ENCODE data around the gene UTP20. TPM values are rescaled to one million over a fixed set of nuclear protein-coding genes. Genes with fewer than 3 reads are reported as not detected.

UTP20 gene
- total RNA-seq, 1 experiment from 2014 or later, result 23.7 TPM

GRCh38 chr12:101298426-101298825, 18.5 kb downstream of the UTP20 start:
- H3K4me1 Mint-ChIP-seq (ENCODE audit: low read depth, unreplicated experiment), result peaks cover 8% of the 10 kb centered on the region
- BruUV-seq (replicated peaks), result no TSS peak
- no peaks in the 10 kb centered on the region for H3K27me3 Mint-ChIP-seq (ENCODE audit: insufficient read depth, unreplicated experiment)
- Histone ChIP-seq H3K27me3 (replicated peaks; ENCODE audit: control insufficient read depth, insufficient read depth, low read length) (no peaks in the 10 kb centered on the region), H3K4me1 (no peaks in the 10 kb centered on the region), H3K9me3 (no peaks in the 10 kb centered on the region), H3K4me3 (ENCODE audit: low read depth, low read length) (no peak overlapping the region), H3K36me3 (ENCODE audit: control insufficient read depth, insufficient read depth, low read length) (no peaks in the 10 kb centered on the region; the same call in 1 of the 2 replicates)
- ChIA-PET CTCF (no interaction called here), POLR2A (no interaction called here)
- no peak overlapping the region for H3K27ac Mint-ChIP-seq (ENCODE audit: unreplicated experiment)
- no peak overlapping the region for H3K4me3 Mint-ChIP-seq (ENCODE audit: unreplicated experiment)
- intact Hi-C loops (cut with micrococcal nuclease; ENCODE audit: unreplicated experiment), result no loop called here
- no peak for TF ChIP-seq CTCF (IDR thresholded peaks at IDR 0.05; ENCODE audit: insufficient read depth in 1 of 2, low read depth in 1 of 2, low read length in 1 of 2, severe bottlenecking in 1 of 2, unreplicated experiment in 1 of 2)
- peaks cover 35% of the 10 kb centered on the region for H3K36me3 Mint-ChIP-seq (ENCODE audit: insufficient read depth, unreplicated experiment)
- no peak for DNase-seq
- H3K9me3 Mint-ChIP-seq (ENCODE audit: unreplicated experiment), result no peaks in the 10 kb centered on the region

- H3K9me3 Mint-ChIP-seq (ENCODE audit: unreplicated experiment), result no peaks in the 10 kb centered on the region
Measured at GRCh38 chr12:101299346-101299745, 19.4 kb downstream of the UTP20 start.

DNA sequence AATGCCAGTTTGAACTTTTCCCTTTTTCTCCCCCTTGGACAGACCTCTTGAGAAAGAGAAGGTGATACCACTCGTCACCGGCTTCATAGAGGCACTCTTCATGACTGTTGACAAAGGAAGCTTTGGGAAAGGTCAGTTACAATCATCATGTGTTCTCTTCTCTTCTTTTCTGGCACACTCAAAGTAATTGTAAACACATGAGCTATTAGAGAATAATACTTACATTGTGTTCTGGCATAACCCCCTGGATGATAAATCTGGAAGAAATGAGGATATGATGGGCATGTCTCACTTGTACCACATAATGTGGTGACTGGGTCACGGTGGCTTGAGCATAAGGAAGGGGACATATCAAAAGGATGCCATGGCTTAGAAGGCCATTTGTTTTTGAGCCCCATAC, 20.0 kb downstream of the UTP20 start:
- ChIA-PET CTCF (no interaction called here), POLR2A (interaction anchor here (0.5 kb wide), 1 partner anchor 20 kb away, joined by 5 read pairs; no protein-coding TSS in a partner anchor)
- H3K36me3 ChIP-seq (ENCODE audit: control insufficient read depth, insufficient read depth, low read length), result no peaks in the 10 kb centered on the region; the same call in 1 of the 2 replicates
- no peak overlapping the region for H3K4me3 ChIP-seq (ENCODE audit: low read depth, low read length)
- intact Hi-C loops (cut with micrococcal nuclease; ENCODE audit: unreplicated experiment), result no loop called here
- TF ChIP-seq CTCF (IDR thresholded peaks at IDR 0.05; ENCODE audit: insufficient read depth in 1 of 2, low read depth in 1 of 2, low read length in 1 of 2, severe bottlenecking in 1 of 2, unreplicated experiment in 1 of 2), result no peak
- H3K9me3 ChIP-seq, result no peaks in the 10 kb centered on the region
- Mint-ChIP-seq H3K4me3 (ENCODE audit: unreplicated experiment) (no peak overlapping the region), H3K9me3 (ENCODE audit: unreplicated experiment) (no peaks in the 10 kb centered on the region), H3K4me1 (ENCODE audit: low read depth, unreplicated experiment) (peaks cover 8% of the 10 kb centered on the region), H3K27ac (ENCODE audit: unreplicated experiment) (no peak overlapping the region), H3K27me3 (ENCODE audit: insufficient read depth, unreplicated experiment) (no peaks in the 10 kb centered on the region), H3K36me3 (ENCODE audit: insufficient read depth, unreplicated experiment) (peaks cover 27% of the 10 kb centered on the region)
- H3K4me1 ChIP-seq, result no peaks in the 10 kb centered on the region
- H3K27me3 ChIP-seq (replicated peaks; ENCODE audit: control insufficient read depth, insufficient read depth, low read length), result no peaks in the 10 kb centered on the region
- BruUV-seq (replicated peaks), result no TSS peak
- DNase-seq, result no peak

More at GRCh38 chr12:101299346-101299745, 19.4 kb downstream of the UTP20 start:
- H3K4me1 ChIP-seq, result no peaks in the 10 kb centered on the region
- DNase-seq, result no peak
- H3K4me3 ChIP-seq (ENCODE audit: low read depth, low read length), result no peak overlapping the region
- Mint-ChIP-seq H3K27me3 (ENCODE audit: insufficient read depth, unreplicated experiment) (no peaks in the 10 kb centered on the region), H3K4me1 (ENCODE audit: low read depth, unreplicated experiment) (peaks cover 8% of the 10 kb centered on the region), H3K4me3 (ENCODE audit: unreplicated experiment) (no peak overlapping the region), H3K36me3 (ENCODE audit: insufficient read depth, unreplicated experiment) (peaks cover 27% of the 10 kb centered on the region), H3K27ac (ENCODE audit: unreplicated experiment) (no peak overlapping the region)
- intact Hi-C loops (cut with micrococcal nuclease; ENCODE audit: unreplicated experiment), result no loop called here
- no peak for TF ChIP-seq CTCF (IDR thresholded peaks at IDR 0.05; ENCODE audit: insufficient read depth in 1 of 2, low read depth in 1 of 2, low read length in 1 of 2, severe bottlenecking in 1 of 2, unreplicated experiment in 1 of 2)
- H3K27me3 ChIP-seq (replicated peaks; ENCODE audit: control insufficient read depth, insufficient read depth, low read length), result no peaks in the 10 kb centered on the region
- ChIA-PET CTCF (no interaction called here), POLR2A (no interaction called here)
- H3K9me3 ChIP-seq, result no peaks in the 10 kb centered on the region
- BruUV-seq (replicated peaks), result no TSS peak
- H3K36me3 ChIP-seq (ENCODE audit: control insufficient read depth, insufficient read depth, low read length), result no peaks in the 10 kb centered on the region; the same call in 1 of the 2 replicates
